ENCODE data around the gene PLCH2. TPM values are rescaled to one million over a fixed set of nuclear protein-coding genes. Genes with fewer than 3 reads are reported as not detected.
A peak's percentile ranks its signal among the peaks of the same experiment; 100 is the strongest.

PLCH2 gene
- total and polyA plus RNA-seq, 2 of the 13 experiments (the other 11 are each of a cell fraction or from before 2014, with no cell fraction given): 0.15 to 0.67 TPM

DNA sequence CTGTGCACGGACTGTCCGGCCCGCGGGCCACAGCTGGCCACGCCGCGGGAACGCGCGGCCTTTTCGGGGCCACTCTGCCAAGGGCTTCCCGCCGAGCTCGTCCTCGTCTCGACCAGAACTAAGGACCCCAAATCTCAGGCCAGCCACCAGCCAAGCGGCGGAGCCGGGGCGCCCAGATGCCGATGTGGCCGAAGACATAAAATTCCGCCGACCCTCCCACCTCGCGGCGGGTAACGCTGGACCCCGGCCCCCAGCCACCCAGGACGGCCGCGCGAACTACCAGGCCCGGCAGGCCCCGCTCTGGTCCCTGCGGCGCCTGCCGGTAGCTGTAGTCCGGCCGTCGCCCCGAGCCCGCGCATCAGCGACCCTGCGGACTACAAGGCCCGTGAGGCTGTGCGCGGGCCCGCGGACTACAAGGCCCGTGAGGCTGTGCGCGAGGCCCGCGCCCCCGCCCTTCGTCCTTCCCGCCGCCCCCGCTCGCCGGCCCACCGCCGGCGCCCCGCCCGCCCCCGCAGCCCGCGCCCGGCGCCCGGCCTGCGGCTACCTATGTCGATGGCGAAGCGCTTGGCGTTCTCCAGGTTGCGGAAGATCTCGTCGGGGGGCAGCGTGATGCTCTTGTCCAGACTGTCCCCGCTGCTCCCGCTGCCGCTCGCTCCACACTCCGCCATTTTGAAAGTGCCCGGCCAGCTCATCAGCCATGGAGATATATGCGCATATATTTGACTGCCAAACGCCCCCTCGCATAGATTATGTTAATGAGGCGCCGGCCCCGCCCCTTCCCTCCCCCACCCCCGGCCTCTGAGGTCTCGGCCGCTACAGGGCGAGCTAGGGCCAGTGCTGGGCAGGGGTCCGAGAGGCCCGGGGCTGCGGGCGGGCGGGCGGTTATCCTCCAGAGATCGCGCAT, 50.1 kb downstream of the PLCH2 start, which contains the start of gene PANK4 (continued):
- TF ChIP-seq, protein P1, sequence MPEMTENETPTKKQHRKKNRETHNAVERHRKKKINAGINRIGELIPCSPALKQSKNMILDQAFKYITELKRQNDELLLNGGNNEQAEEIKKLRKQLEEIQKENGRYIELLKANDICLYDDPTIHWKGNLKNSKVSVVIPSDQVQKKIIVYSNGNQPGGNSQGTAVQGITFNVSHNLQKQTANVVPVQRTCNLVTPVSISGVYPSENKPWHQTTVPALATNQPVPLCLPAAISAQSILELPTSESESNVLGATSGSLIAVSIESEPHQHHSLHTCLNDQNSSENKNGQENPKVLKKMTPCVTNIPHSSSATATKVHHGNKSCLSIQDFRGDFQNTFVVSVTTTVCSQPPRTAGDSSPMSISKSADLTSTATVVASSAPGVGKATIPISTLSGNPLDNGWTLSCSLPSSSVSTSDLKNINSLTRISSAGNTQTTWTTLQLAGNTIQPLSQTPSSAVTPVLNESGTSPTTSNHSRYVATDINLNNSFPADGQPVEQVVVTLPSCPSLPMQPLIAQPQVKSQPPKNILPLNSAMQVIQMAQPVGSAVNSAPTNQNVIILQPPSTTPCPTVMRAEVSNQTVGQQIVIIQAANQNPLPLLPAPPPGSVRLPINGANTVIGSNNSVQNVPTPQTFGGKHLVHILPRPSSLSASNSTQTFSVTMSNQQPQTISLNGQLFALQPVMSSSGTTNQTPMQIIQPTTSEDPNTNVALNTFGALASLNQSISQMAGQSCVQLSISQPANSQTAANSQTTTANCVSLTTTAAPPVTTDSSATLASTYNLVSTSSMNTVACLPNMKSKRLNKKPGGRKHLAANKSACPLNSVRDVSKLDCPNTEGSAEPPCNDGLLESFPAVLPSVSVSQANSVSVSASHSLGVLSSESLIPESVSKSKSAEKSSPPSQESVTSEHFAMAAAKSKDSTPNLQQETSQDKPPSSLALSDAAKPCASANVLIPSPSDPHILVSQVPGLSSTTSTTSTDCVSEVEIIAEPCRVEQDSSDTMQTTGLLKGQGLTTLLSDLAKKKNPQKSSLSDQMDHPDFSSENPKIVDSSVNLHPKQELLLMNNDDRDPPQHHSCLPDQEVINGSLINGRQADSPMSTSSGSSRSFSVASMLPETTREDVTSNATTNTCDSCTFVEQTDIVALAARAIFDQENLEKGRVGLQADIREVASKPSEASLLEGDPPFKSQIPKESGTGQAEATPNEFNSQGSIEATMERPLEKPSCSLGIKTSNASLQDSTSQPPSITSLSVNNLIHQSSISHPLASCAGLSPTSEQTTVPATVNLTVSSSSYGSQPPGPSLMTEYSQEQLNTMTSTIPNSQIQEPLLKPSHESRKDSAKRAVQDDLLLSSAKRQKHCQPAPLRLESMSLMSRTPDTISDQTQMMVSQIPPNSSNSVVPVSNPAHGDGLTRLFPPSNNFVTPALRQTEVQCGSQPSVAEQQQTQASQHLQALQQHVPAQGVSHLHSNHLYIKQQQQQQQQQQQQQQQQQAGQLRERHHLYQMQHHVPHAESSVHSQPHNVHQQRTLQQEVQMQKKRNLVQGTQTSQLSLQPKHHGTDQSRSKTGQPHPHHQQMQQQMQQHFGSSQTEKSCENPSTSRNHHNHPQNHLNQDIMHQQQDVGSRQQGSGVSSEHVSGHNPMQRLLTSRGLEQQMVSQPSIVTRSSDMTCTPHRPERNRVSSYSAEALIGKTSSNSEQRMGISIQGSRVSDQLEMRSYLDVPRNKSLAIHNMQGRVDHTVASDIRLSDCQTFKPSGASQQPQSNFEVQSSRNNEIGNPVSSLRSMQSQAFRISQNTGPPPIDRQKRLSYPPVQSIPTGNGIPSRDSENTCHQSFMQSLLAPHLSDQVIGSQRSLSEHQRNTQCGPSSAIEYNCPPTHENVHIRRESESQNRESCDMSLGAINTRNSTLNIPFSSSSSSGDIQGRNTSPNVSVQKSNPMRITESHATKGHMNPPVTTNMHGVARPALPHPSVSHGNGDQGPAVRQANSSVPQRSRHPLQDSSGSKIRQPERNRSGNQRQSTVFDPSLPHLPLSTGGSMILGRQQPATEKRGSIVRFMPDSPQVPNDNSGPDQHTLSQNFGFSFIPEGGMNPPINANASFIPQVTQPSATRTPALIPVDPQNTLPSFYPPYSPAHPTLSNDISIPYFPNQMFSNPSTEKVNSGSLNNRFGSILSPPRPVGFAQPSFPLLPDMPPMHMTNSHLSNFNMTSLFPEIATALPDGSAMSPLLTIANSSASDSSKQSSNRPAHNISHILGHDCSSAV (CRISPR knock-in tag; IDR thresholded peaks at IDR 0.05; ENCODE audit: borderline replicate concordance): no peak
- TF ChIP-seq, protein P2, sequence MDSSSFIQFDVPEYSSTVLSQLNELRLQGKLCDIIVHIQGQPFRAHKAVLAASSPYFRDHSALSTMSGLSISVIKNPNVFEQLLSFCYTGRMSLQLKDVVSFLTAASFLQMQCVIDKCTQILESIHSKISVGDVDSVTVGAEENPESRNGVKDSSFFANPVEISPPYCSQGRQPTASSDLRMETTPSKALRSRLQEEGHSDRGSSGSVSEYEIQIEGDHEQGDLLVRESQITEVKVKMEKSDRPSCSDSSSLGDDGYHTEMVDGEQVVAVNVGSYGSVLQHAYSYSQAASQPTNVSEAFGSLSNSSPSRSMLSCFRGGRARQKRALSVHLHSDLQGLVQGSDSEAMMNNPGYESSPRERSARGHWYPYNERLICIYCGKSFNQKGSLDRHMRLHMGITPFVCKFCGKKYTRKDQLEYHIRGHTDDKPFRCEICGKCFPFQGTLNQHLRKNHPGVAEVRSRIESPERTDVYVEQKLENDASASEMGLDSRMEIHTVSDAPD (CRISPR knock-in tag; IDR thresholded peaks at IDR 0.05): no peak
- TF ChIP-seq ZNF766 (CRISPR knock-in tag; IDR thresholded peaks at IDR 0.05; ENCODE audit: borderline replicate concordance) (no peak), TEAD3 (CRISPR knock-in tag; optimal IDR thresholded peaks at IDR 0.05; ENCODE audit: borderline replicate concordance) (no peak), ZNF792 (CRISPR knock-in tag; IDR thresholded peaks at IDR 0.05) (no peak), GZF1 (CRISPR knock-in tag; IDR thresholded peaks at IDR 0.05) (no peak), MTF1 (CRISPR knock-in tag; IDR thresholded peaks at IDR 0.05) (no peak), RFXANK (CRISPR knock-in tag; IDR thresholded peaks at IDR 0.05) (no peak), PITX1 (CRISPR knock-in tag; IDR thresholded peaks at IDR 0.05) (no peak), ZNF282 (IDR thresholded peaks at IDR 0.05; ENCODE audit: partially characterized antibody) (no peak), MAFF (IDR thresholded peaks at IDR 0.05; ENCODE audit: low read depth, low read length) (no peak), BRCA1 (CRISPR knock-in tag; IDR thresholded peaks at IDR 0.05) (no peak), HNRNPK (IDR thresholded peaks at IDR 0.05; ENCODE audit: low read depth, low read length, poor library complexity, severe bottlenecking) (peak; percentile 46), HCFC1 (IDR thresholded peaks at IDR 0.05; ENCODE audit: low read depth, low read length) (peak; percentile 98), HOXD1 (CRISPR knock-in tag; IDR thresholded peaks at IDR 0.05) (no peak; the same call in 1 of the 2 replicates), SAFB2 (CRISPR knock-in tag; IDR thresholded peaks at IDR 0.05; ENCODE audit: borderline replicate concordance, low read depth) (no peak), FOXC1 (CRISPR knock-in tag; IDR thresholded peaks at IDR 0.05; ENCODE audit: borderline replicate concordance) (peak; percentile 55; the same call in 1 of the 2 replicates)
- TF ChIP-seq, protein P3, sequence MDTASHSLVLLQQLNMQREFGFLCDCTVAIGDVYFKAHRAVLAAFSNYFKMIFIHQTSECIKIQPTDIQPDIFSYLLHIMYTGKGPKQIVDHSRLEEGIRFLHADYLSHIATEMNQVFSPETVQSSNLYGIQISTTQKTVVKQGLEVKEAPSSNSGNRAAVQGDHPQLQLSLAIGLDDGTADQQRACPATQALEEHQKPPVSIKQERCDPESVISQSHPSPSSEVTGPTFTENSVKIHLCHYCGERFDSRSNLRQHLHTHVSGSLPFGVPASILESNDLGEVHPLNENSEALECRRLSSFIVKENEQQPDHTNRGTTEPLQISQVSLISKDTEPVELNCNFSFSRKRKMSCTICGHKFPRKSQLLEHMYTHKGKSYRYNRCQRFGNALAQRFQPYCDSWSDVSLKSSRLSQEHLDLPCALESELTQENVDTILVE (CRISPR knock-in tag; IDR thresholded peaks at IDR 0.05): no peak
- TF ChIP-seq, protein P4, sequence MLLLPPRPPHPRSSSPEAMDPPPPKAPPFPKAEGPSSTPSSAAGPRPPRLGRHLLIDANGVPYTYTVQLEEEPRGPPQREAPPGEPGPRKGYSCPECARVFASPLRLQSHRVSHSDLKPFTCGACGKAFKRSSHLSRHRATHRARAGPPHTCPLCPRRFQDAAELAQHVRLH (CRISPR knock-in tag; IDR thresholded peaks at IDR 0.05; ENCODE audit: borderline replicate concordance, low read depth): no peak

Data from HepG2 (cell line).